ENCODE data around the gene NRK.

GRCh38 chrX:105872941-105873340 is 50.6 kb downstream of the NRK start:
- TF ChIP-seq MEIS1 (CRISPR knock-in tag; IDR thresholded peaks at IDR 0.05; ENCODE audit: borderline replicate concordance) = no peak
- TF ChIP-seq, protein P1, sequence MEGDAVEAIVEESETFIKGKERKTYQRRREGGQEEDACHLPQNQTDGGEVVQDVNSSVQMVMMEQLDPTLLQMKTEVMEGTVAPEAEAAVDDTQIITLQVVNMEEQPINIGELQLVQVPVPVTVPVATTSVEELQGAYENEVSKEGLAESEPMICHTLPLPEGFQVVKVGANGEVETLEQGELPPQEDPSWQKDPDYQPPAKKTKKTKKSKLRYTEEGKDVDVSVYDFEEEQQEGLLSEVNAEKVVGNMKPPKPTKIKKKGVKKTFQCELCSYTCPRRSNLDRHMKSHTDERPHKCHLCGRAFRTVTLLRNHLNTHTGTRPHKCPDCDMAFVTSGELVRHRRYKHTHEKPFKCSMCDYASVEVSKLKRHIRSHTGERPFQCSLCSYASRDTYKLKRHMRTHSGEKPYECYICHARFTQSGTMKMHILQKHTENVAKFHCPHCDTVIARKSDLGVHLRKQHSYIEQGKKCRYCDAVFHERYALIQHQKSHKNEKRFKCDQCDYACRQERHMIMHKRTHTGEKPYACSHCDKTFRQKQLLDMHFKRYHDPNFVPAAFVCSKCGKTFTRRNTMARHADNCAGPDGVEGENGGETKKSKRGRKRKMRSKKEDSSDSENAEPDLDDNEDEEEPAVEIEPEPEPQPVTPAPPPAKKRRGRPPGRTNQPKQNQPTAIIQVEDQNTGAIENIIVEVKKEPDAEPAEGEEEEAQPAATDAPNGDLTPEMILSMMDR (tag by site-specific recombination; IDR thresholded peaks at IDR 0.05) = no peak
- TF ChIP-seq WT1 (tag by site-specific recombination; IDR thresholded peaks at IDR 0.05) = no peak
- TF ChIP-seq SP2 (tag by site-specific recombination; IDR thresholded peaks at IDR 0.05) = no peak
- no peak for TF ChIP-seq PBX3 (CRISPR knock-in tag; IDR thresholded peaks at IDR 0.05)
- TF ChIP-seq ZNF600 (tag by site-specific recombination; IDR thresholded peaks at IDR 0.05) = no peak
- TF ChIP-seq, protein P2, sequence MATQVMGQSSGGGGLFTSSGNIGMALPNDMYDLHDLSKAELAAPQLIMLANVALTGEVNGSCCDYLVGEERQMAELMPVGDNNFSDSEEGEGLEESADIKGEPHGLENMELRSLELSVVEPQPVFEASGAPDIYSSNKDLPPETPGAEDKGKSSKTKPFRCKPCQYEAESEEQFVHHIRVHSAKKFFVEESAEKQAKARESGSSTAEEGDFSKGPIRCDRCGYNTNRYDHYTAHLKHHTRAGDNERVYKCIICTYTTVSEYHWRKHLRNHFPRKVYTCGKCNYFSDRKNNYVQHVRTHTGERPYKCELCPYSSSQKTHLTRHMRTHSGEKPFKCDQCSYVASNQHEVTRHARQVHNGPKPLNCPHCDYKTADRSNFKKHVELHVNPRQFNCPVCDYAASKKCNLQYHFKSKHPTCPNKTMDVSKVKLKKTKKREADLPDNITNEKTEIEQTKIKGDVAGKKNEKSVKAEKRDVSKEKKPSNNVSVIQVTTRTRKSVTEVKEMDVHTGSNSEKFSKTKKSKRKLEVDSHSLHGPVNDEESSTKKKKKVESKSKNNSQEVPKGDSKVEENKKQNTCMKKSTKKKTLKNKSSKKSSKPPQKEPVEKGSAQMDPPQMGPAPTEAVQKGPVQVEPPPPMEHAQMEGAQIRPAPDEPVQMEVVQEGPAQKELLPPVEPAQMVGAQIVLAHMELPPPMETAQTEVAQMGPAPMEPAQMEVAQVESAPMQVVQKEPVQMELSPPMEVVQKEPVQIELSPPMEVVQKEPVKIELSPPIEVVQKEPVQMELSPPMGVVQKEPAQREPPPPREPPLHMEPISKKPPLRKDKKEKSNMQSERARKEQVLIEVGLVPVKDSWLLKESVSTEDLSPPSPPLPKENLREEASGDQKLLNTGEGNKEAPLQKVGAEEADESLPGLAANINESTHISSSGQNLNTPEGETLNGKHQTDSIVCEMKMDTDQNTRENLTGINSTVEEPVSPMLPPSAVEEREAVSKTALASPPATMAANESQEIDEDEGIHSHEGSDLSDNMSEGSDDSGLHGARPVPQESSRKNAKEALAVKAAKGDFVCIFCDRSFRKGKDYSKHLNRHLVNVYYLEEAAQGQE (tag by site-specific recombination; IDR thresholded peaks at IDR 0.05) = no peak
- TF ChIP-seq ZNF514 (tag by site-specific recombination; IDR thresholded peaks at IDR 0.05) = no peak

All from HEK293 (cell line).